Measurements from ENCODE around the gene GMNC.

GMNC gene

GRCh38 chr3:190870127-190870526, 7.6 kb upstream of the GMNC start:
- no peak for TF ChIP-seq SUZ12 (IDR thresholded peaks at IDR 0.05)
- TF ChIP-seq L3MBTL2 (conservative IDR thresholded peaks at IDR 0.05), result no peak
- TF ChIP-seq TARDBP (IDR thresholded peaks at IDR 0.05), result no peak
- POLR2A ChIA-PET, result no interaction called here
- CTCF ChIA-PET, result no interaction called here
- DNase-seq (ENCODE audit: extremely low spot score), result no peak

GRCh38 chr3:190867071-190867470, 4.6 kb upstream of the GMNC start:
- TF ChIP-seq NFRKB (IDR thresholded peaks at IDR 0.05) (no peak), BHLHE40 (IDR thresholded peaks at IDR 0.05; ENCODE audit: borderline replicate concordance) (no peak), ARNT (IDR thresholded peaks at IDR 0.05) (no peak), FOXA1 (IDR thresholded peaks at IDR 0.05) (no peak), L3MBTL2 (conservative IDR thresholded peaks at IDR 0.05) (no peak), LEF1 (IDR thresholded peaks at IDR 0.05; ENCODE audit: borderline replicate concordance) (no peak), PKNOX1 (IDR thresholded peaks at IDR 0.05) (no peak), SUZ12 (IDR thresholded peaks at IDR 0.05) (no peak), ZNF384 (IDR thresholded peaks at IDR 0.05) (no peak), ELF4 (IDR thresholded peaks at IDR 0.05) (no peak), FOXM1 (IDR thresholded peaks at IDR 0.05; ENCODE audit: borderline replicate concordance) (no peak), CTBP1 (IDR thresholded peaks at IDR 0.05; ENCODE audit: borderline replicate concordance) (no peak), SP1 (IDR thresholded peaks at IDR 0.05) (no peak), FOXK2 (IDR thresholded peaks at IDR 0.05) (no peak), TARDBP (IDR thresholded peaks at IDR 0.05) (no peak)
- CTCF ChIA-PET, result no interaction called here
- POLR2A ChIA-PET, result no interaction called here
- DNase-seq (ENCODE audit: extremely low spot score), result no peak

DNA sequence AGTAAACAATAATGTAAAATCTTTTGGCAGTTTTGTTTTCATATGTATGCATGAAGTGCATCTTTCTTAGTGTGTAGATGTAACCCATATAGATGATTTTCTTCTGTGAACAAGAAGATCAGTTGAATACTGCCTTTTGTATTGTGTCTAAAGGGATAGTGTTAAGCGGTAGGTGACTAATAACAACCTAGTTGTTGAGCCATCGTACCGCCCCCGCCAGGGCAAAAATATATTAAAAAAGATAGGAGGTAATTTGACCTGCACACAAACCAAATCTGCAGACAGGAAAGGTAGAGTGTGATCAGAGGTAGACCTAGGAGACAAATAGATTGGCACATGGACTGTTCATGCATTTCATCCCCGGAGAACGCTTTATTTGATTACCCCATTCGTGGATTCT, 3.3 kb upstream of the GMNC start:
- TF ChIP-seq SUZ12 (IDR thresholded peaks at IDR 0.05), result no peak
- no peak for TF ChIP-seq FOXM1 (IDR thresholded peaks at IDR 0.05; ENCODE audit: borderline replicate concordance)
- TF ChIP-seq FOXK2 (IDR thresholded peaks at IDR 0.05), result no peak
- no peak for TF ChIP-seq LEF1 (IDR thresholded peaks at IDR 0.05; ENCODE audit: borderline replicate concordance)
- TF ChIP-seq ZNF384 (IDR thresholded peaks at IDR 0.05), result no peak
- no peak for TF ChIP-seq PKNOX1 (IDR thresholded peaks at IDR 0.05)
- no peak for TF ChIP-seq CTBP1 (IDR thresholded peaks at IDR 0.05; ENCODE audit: borderline replicate concordance)
- TF ChIP-seq L3MBTL2 (conservative IDR thresholded peaks at IDR 0.05), result no peak
- TF ChIP-seq HDGF (IDR thresholded peaks at IDR 0.05; ENCODE audit: borderline replicate concordance), result no peak
- TF ChIP-seq BHLHE40 (IDR thresholded peaks at IDR 0.05; ENCODE audit: borderline replicate concordance), result no peak
- CTCF ChIA-PET, result interaction anchor here (0.7 kb wide), 1 partner anchor 124 kb away, joined by 5 read pairs; no protein-coding TSS in a partner anchor
- POLR2A ChIA-PET, result no interaction called here
- DNase-seq (ENCODE audit: extremely low spot score), result no peak

DNA sequence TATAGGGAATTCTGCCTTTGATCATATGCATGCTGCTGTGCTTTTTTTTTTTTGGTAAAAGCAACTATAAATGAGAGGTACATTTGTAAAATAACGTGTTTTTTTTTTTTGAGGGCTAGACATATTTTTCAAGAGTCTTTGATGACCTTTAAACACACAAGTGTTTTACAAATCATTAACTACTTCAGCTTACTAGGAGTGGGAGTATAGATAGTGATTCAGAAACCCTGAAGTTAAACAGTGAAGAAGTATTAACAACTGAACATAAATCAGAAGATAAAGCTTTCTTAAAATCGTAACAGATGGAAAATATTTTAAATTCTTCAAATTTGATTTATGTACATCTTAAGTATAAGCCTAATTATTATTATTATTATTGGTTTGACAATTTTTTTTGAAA, 2.9 kb upstream of the GMNC start:
- DNase-seq (ENCODE audit: extremely low spot score), result no peak
- ChIA-PET CTCF (interaction anchor here (0.7 kb wide), 1 partner anchor 125 kb away, joined by 5 read pairs; no protein-coding TSS in a partner anchor), POLR2A (no interaction called here)
- TF ChIP-seq SP1 (IDR thresholded peaks at IDR 0.05) (no peak), PKNOX1 (IDR thresholded peaks at IDR 0.05) (no peak)

DNA sequence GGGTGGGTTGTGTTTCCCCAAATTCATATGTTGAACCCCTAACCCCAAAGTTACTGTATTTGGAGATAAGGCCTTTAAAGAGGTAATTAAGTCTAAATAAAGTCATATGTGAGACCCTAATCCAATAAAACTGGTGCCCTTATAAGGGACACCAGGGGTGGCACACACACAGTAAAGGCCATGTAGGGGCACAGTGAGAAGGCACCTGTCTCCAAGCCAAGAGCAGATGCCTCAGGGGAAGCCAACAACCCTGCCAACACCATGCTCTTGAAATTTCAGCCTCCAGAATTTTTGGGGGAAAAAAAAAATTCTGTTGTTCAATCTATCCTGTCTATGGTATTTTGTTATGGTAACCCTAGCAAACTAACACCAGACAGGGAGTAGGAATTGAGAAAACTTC, 1.5 kb upstream of the GMNC start:
- ChIA-PET POLR2A (no interaction called here), CTCF (no interaction called here)
- DNase-seq (ENCODE audit: extremely low spot score), result no peak
- TF ChIP-seq SUZ12 (IDR thresholded peaks at IDR 0.05) (no peak), NFRKB (IDR thresholded peaks at IDR 0.05) (no peak), ARNT (IDR thresholded peaks at IDR 0.05) (no peak), TARDBP (IDR thresholded peaks at IDR 0.05) (no peak), FOXM1 (IDR thresholded peaks at IDR 0.05; ENCODE audit: borderline replicate concordance) (no peak), PKNOX1 (IDR thresholded peaks at IDR 0.05) (no peak), L3MBTL2 (conservative IDR thresholded peaks at IDR 0.05) (no peak)

DNA sequence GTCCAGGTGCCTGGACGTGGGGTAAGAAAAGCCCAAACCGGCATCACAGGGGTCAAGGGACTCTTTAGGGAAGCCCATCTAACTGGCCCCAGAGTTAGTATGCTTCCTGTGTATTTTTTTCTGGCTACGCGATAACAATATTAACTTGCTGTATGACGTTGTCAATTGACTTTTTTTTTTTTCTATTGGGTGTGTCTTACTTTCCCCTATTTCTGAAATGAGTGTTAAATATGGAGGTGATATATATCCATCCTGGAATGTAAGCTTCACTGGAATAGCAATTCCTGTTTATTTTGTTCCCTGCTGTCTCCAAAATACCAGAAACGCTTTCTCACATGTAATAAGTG, 598 bp upstream of the GMNC start:
- CTCF ChIA-PET, result no interaction called here
- TF ChIP-seq ZNF384 (IDR thresholded peaks at IDR 0.05), result peak; percentile 60; the same call in 1 of the 2 replicates
- TF ChIP-seq ARNT (IDR thresholded peaks at IDR 0.05), result no peak
- no peak for DNase-seq (ENCODE audit: extremely low spot score)
- POLR2A ChIA-PET, result interaction anchor here (0.9 kb wide), 1 partner anchor 20 kb away, joined by 3 read pairs; no protein-coding TSS in a partner anchor

DNA sequence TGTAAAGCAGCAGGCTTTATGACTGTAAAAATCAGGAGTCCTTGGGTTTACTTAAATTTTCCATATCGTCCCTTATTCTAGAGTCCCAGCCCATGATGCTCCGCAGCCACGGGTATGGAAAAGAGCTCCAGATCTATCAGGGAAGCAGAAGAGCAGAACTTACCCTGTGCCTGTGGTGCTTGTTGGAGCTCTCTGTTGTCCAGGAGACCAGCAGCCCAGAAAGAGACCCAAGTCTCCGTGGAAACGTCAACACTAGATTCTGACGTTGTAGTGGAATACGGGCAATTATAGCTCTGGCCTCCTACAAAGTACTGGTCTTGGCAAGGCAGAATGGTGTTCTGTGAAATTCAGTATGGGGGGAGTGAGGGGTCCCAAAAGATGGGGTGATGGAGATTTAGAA, 2.0 kb downstream of the GMNC start:
- TF ChIP-seq SP1 (IDR thresholded peaks at IDR 0.05) (no peak), LEF1 (IDR thresholded peaks at IDR 0.05; ENCODE audit: borderline replicate concordance) (no peak)
- POLR2A ChIA-PET, result no interaction called here
- CTCF ChIA-PET, result no interaction called here

More for the DNA sequence above, 2.0 kb downstream of the GMNC start:
- no peak for DNase-seq (ENCODE audit: extremely low spot score)

Data from HEK293T (cell line).